Measurements from ENCODE around the gene CCS. TPM values are rescaled to one million over a fixed set of nuclear protein-coding genes. Genes with fewer than 3 reads are reported as not detected.

CCS gene
- total and polyA plus RNA-seq, 2 donors (not counting 1 experiment from before 2014, with no cell fraction given), result 87.8 to 174 TPM

DNA sequence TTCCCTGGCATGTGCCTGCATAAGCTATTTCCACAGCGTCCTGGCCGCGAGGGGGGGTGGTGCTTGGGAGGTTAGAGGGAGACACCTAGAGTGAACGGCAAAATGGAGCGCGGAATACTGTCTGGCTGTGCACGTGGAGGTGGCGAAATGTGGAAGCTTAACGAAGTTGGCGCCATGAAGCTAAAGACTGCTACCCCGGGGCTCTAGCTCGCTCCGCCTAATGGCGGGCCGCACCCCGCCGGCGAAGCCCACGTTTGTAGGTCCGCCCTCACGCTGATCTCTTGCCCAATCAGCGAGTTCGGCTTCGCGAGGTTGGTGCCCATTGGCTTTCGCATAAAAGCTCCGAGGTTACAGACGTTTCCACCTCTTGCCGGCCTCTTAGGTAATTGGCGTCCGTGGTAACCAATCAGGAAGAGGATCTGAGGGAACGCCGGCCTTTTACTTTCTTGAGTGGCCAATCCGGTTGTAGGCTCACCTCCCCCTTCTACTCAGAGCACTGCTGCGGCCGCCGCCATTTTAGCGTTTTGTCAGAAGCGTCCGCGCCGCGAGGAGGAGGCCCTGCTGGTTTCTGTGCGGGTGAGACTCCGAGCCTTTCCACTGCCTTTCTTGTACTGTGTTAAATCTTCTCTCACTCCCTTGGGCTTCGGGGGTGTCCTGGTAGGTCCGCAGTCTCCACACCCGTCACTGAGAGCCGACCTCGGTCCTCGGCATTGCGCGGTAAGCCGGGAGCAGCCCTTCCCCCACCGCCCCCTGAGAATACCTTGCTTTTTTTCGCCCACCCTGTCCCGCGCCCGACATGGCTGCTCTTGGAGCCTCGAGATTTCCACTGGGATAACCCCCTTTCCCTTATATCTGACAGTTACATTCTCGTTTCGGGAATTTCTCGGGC is 45.4 kb downstream of the CCS start, which contains the start of gene RBM4:
Gene RBM4 (plus strand): TSS at position 527 of the 889 bp plus-strand sequence. CDS start 1,009 bp downstream, outside the sequence.
- DNase-seq (peak; percentile 99), ATAC-seq (ENCODE audit: low read depth) (peak; percentile 92)
- POLR2A ChIA-PET, result interaction anchor here (0.6 to 3.4 kb wide), 25 partner anchors 10 to 1859 kb away, joined by 3 to 53 read pairs (median 5); partner anchors contain the start of genes CCDC87, CCS, DPP3 and PELI3
- CTCF ChIA-PET, result interaction anchor here (0.6 to 5.5 kb wide), 19 partner anchors 14 to 200 kb away, joined by 3 to 54 read pairs (median 4); partner anchors contain the start of genes CCDC87, CCS, DPP3 and MRPL11
- TF ChIP-seq, protein P1, sequence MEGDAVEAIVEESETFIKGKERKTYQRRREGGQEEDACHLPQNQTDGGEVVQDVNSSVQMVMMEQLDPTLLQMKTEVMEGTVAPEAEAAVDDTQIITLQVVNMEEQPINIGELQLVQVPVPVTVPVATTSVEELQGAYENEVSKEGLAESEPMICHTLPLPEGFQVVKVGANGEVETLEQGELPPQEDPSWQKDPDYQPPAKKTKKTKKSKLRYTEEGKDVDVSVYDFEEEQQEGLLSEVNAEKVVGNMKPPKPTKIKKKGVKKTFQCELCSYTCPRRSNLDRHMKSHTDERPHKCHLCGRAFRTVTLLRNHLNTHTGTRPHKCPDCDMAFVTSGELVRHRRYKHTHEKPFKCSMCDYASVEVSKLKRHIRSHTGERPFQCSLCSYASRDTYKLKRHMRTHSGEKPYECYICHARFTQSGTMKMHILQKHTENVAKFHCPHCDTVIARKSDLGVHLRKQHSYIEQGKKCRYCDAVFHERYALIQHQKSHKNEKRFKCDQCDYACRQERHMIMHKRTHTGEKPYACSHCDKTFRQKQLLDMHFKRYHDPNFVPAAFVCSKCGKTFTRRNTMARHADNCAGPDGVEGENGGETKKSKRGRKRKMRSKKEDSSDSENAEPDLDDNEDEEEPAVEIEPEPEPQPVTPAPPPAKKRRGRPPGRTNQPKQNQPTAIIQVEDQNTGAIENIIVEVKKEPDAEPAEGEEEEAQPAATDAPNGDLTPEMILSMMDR (IDR thresholded peaks at IDR 0.05), result peak; percentile 10
- no peak for TF ChIP-seq EZH2 (IDR thresholded peaks at IDR 0.05; ENCODE audit: borderline replicate concordance, insufficient read depth, low read depth, low read length, poor library complexity, severe bottlenecking)
- peak within 1 kb of the TSS; percentile 96 for H3K27ac Mint-ChIP-seq
- peaks cover 4 to 47% of the 10 kb centered on the region in 2 experiments for H3K36me3 ChIP-seq (replicated peaks in 1 of 2; ENCODE audit: control extremely low read depth in 1 of 2, control insufficient read depth in 1 of 2, extremely low read depth in 1 of 2, insufficient read depth in 2 of 2, low read length in 1 of 2)
- H3K4me2 ChIP-seq (replicated peaks; ENCODE audit: low read depth, low read length, poor library complexity, severe bottlenecking), result peak within 1 kb of the TSS; percentile 89
- no peaks in the 10 kb centered on the region for H3K9me3 ChIP-seq (ENCODE audit: control extremely low read depth in 1 of 3, control insufficient read depth in 2 of 3, insufficient read depth in 1 of 3, low read length in 2 of 3)
- H3K9ac ChIP-seq (ENCODE audit: low read length), result peak within 1 kb of the TSS; percentile 87
- H3K27me3 Mint-ChIP-seq, result no peaks in the 10 kb centered on the region
- H3K4me3 Mint-ChIP-seq, result peak within 1 kb of the TSS; percentile 99
- WGBS (ENCODE audit: insufficient coverage), result under 1% methylated on average over 59 of the region's 63 CpGs
- H3K9me3 Mint-ChIP-seq (ENCODE audit: insufficient read depth), result no peaks in the 10 kb centered on the region
- intact Hi-C loops (cut with micrococcal nuclease), result loop anchor here (1.0 to 2.0 kb wide), 7 partner anchors 22 to 230 kb away; partner anchors contain the start of genes CCDC87, CCS, DPP3 and RBM14
- peak within 1 kb of the TSS; percentile 74 for H2AFZ ChIP-seq (ENCODE audit: insufficient read depth, low read depth, low read length, poor library complexity, severe bottlenecking)
- H3K27ac ChIP-seq (ENCODE audit: low read length in 2 of 2), result peak within 1 kb of the TSS; percentile 77 to 87
- H3K27me3 ChIP-seq (replicated peaks in 1 of 4; ENCODE audit: control extremely low read depth in 1 of 4, control insufficient read depth in 3 of 4, insufficient read depth in 4 of 4, low read length in 3 of 4), result no peaks in the 10 kb centered on the region
- H3K4me1 Mint-ChIP-seq, result peaks cover 63% of the 10 kb centered on the region
- H3K4me1 ChIP-seq (ENCODE audit: control insufficient read depth in 2 of 2, insufficient read depth in 2 of 2, low read length in 2 of 2), result peaks cover 49 to 54% of the 10 kb centered on the region in 2 donors
- peaks cover 98% of the 10 kb centered on the region for H3K79me2 ChIP-seq (ENCODE audit: control insufficient read depth, insufficient read depth, low read length)
- peaks cover 69% of the 10 kb centered on the region for H4K20me1 ChIP-seq (ENCODE audit: control insufficient read depth, insufficient read depth, low read length, poor library complexity, severe bottlenecking)
- peak within 1 kb of the TSS; percentile 79 to 95 (median 88) for H3K4me3 ChIP-seq (ENCODE audit: control extremely low read depth in 1 of 5, extremely low read depth in 1 of 5, insufficient read depth in 1 of 5, low read depth in 2 of 5, low read length in 4 of 5)

Data from B cell (primary cell).